ENCODE data around the gene RGS1. TPM values are rescaled to one million over a fixed set of nuclear protein-coding genes. Genes with fewer than 3 reads are reported as not detected.

Gene RGS1
- total RNA-seq, 1 donor from 2014 or later: not detected

GRCh38 chr1:192610112-192610889, 34.7 kb downstream of the RGS1 start:
- Mint-ChIP-seq H3K36me3 (ENCODE audit: unreplicated experiment) (no peaks in the 10 kb centered on the region), H3K9me3 (ENCODE audit: unreplicated experiment) (no peaks in the 10 kb centered on the region), H3K4me3 (ENCODE audit: unreplicated experiment) (no peak overlapping the region), H3K27ac (ENCODE audit: unreplicated experiment) (no peak overlapping the region), H3K27me3 (ENCODE audit: unreplicated experiment) (peaks cover 4% of the 10 kb centered on the region), H3K4me1 (ENCODE audit: low read depth, unreplicated experiment) (no peaks in the 10 kb centered on the region)
- peak; percentile 73 for TF ChIP-seq CTCF (IDR thresholded peaks at IDR 0.05; ENCODE audit: partially characterized antibody, unreplicated experiment)
- DNase-seq: no peak

- no peak for TF ChIP-seq CTCF (IDR thresholded peaks at IDR 0.05; ENCODE audit: partially characterized antibody, unreplicated experiment)
- no peaks in the 10 kb centered on the region for H3K4me1 Mint-ChIP-seq (ENCODE audit: low read depth, unreplicated experiment)
Measured at GRCh38 chr1:192615055-192615454, 39.5 kb downstream of the RGS1 start.

GRCh38 chr1:192620071-192620635, 44.6 kb downstream of the RGS1 start:
- Mint-ChIP-seq H3K27ac (ENCODE audit: unreplicated experiment) (no peak overlapping the region), H3K9me3 (ENCODE audit: unreplicated experiment) (peaks cover 2% of the 10 kb centered on the region)
- DNase-seq: no peak

More at GRCh38 chr1:192615055-192615454, 39.5 kb downstream of the RGS1 start:
- no peak overlapping the region for H3K27ac Mint-ChIP-seq (ENCODE audit: unreplicated experiment)
- H3K36me3 Mint-ChIP-seq (ENCODE audit: unreplicated experiment): no peaks in the 10 kb centered on the region
- no peak overlapping the region for H3K4me3 Mint-ChIP-seq (ENCODE audit: unreplicated experiment)
- peaks cover 2% of the 10 kb centered on the region for H3K27me3 Mint-ChIP-seq (ENCODE audit: unreplicated experiment)
- no peak for DNase-seq
- H3K9me3 Mint-ChIP-seq (ENCODE audit: unreplicated experiment): no peaks in the 10 kb centered on the region

GRCh38 chr1:192626366-192627179, 51.0 kb downstream of the RGS1 start:
- Mint-ChIP-seq H3K36me3 (ENCODE audit: unreplicated experiment) (no peaks in the 10 kb centered on the region), H3K9me3 (ENCODE audit: unreplicated experiment) (peaks cover 2% of the 10 kb centered on the region), H3K4me3 (ENCODE audit: unreplicated experiment) (no peak overlapping the region), H3K27me3 (ENCODE audit: unreplicated experiment) (no peaks in the 10 kb centered on the region), H3K4me1 (ENCODE audit: low read depth, unreplicated experiment) (peaks cover 7% of the 10 kb centered on the region), H3K27ac (ENCODE audit: unreplicated experiment) (no peak overlapping the region)
- no peak for TF ChIP-seq CTCF (IDR thresholded peaks at IDR 0.05; ENCODE audit: partially characterized antibody, unreplicated experiment)
- no peak for DNase-seq

More at GRCh38 chr1:192620071-192620635, 44.6 kb downstream of the RGS1 start:
- Mint-ChIP-seq H3K4me3 (ENCODE audit: unreplicated experiment) (no peak overlapping the region), H3K36me3 (ENCODE audit: unreplicated experiment) (no peaks in the 10 kb centered on the region), H3K27me3 (ENCODE audit: unreplicated experiment) (no peaks in the 10 kb centered on the region), H3K4me1 (ENCODE audit: low read depth, unreplicated experiment) (no peaks in the 10 kb centered on the region)
- no peak for TF ChIP-seq CTCF (IDR thresholded peaks at IDR 0.05; ENCODE audit: partially characterized antibody, unreplicated experiment)

All from glutamatergic neuron (in vitro differentiated cells).